IPS DF 6.9 (cell line): ENCODE data around the gene GALP.
"Not testable (repeated sequence)": the region's sequence is repeated elsewhere in the genome, so short reads cannot be mapped to it uniquely, and the experiment has no call there.

ENCODE experiments used
- DNase-seq: peaks from one replicate; pipeline ENCODE4 v3.0.0-alpha.2; 2013; ENCODE audit warnings: low read depth, low spot score
- H3K27ac ChIP-seq: one replicate; pipeline ENCODE4 v1.5.1; 2013; ENCODE audit warnings: low read length, control low read depth
- H3K27me3 ChIP-seq: 2 replicates; pipeline ENCODE4 v1.6.1; 2013; ENCODE audit warnings: mild to moderate bottlenecking, low read length; ENCODE audit not compliant: control insufficient read depth, insufficient read depth
- H3K36me3 ChIP-seq: 2 replicates; pipeline ENCODE4 v1.6.1; 2013; ENCODE audit warnings: low read length; ENCODE audit not compliant: control insufficient read depth, insufficient read depth
- H3K4me1 ChIP-seq: 2 replicates; pipeline ENCODE4 v1.6.1; 2013; ENCODE audit warnings: low read length; ENCODE audit not compliant: control insufficient read depth, insufficient read depth
- H3K4me3 ChIP-seq: 2 replicates; pipeline ENCODE4 v1.5.1; 2013; ENCODE audit warnings: mild to moderate bottlenecking, low read length
- H3K9me3 ChIP-seq: 2 replicates; pipeline ENCODE4 v1.6.1; 2013; ENCODE audit warnings: low read length, inconsistent platforms; ENCODE audit not compliant: control insufficient read depth, insufficient read depth
- WGBS: extraction: QIAGEN DNeasy Blood & Tissue Kit; methylation state at CpG from one replicate; pipeline ENCODE4 v1.1.7; 2013; ENCODE audit warnings: mixed read lengths, missing lambda C conversion rate; ENCODE audit not compliant: insufficient read length, insufficient coverage; 5-methylcytosine and 5-hydroxymethylcytosine counted together

GALP gene

GRCh38 chr19:56175861-56176307 is at the start of gene GALP:
Gene GALP, plus strand, starts transcription at chr19:56176008. Its CDS starts 1,101 bp downstream, at chr19:56177109.
- H3K27me3 ChIP-seq, H3K27ac ChIP-seq, H3K36me3 ChIP-seq, H3K4me1 ChIP-seq, DNase-seq, H3K4me3 ChIP-seq, H3K9me3 ChIP-seq: not testable (repeated sequence)
- no CpG with 5 or more reads among the region's 15 CpGs for WGBS

- Histone ChIP-seq H3K36me3 (no peaks in the 10 kb centered on the region), H3K4me3 (no peak overlapping the region), H3K4me1 (no peaks in the 10 kb centered on the region), H3K9me3 (no peaks in the 10 kb centered on the region), H3K27me3 (no peaks in the 10 kb centered on the region), H3K27ac (no peak overlapping the region)
- DNase-seq, result no peak
- WGBS, result no CpG with 5 or more reads among the region's 19 CpGs
Observed at GRCh38 chr19:56126983-56127780, 48.6 kb upstream of the GALP start.

DNA sequence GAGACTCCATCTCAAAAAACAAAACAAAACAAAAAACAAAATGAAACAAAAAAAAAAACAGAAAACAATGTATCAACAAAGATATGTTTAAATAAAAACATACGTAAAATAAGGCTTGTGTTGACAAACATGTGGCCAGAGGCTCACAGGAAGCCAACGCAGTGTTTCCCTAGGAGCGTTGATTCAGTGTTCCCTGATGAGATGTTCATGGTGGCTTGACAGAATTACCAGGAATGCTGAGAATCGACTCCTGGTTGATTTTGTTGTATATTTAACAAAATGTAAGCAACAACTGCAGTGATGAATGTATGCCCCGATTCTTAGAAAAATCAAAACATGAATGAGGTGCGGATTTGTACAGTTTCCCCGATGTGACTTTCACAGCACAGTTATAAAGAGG is 45.8 kb upstream of the GALP start:
- Histone ChIP-seq H3K27me3 (no peaks in the 10 kb centered on the region), H3K4me3 (no peak overlapping the region), H3K9me3 (no peaks in the 10 kb centered on the region), H3K36me3 (no peaks in the 10 kb centered on the region), H3K4me1 (no peaks in the 10 kb centered on the region; the same call in 1 of the 2 replicates), H3K27ac (no peak overlapping the region)
- DNase-seq, result no peak
- no CpG with 5 or more reads among the region's 7 CpGs for WGBS

DNA sequence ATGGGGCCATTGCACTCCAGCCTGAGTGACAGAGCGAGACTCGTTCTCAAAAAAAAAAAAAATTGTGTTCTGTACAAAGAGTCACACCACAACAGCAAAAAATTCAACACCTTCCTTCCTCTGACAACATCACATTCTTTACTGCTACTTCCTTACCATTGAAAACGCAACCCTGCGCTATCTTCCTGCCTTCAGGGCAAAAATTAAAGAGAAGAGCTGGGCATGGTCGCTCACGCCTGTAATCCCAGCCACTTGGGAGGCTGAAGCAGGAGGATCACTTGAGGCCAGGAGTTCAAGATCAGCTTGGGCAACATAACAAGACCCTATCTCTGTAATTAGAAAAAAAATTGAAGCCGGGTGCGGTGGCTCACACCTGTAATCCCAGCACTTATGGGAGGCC is 44.2 kb upstream of the GALP start:
- Histone ChIP-seq H3K36me3 (no peaks in the 10 kb centered on the region), H3K27ac (no peak overlapping the region), H3K4me1 (peaks cover 2% of the 10 kb centered on the region; the same call in 1 of the 2 replicates), H3K27me3 (no peaks in the 10 kb centered on the region), H3K4me3 (no peak overlapping the region), H3K9me3 (no peaks in the 10 kb centered on the region)
- WGBS, result no CpG with 5 or more reads among the region's 8 CpGs
- no peak for DNase-seq

DNA sequence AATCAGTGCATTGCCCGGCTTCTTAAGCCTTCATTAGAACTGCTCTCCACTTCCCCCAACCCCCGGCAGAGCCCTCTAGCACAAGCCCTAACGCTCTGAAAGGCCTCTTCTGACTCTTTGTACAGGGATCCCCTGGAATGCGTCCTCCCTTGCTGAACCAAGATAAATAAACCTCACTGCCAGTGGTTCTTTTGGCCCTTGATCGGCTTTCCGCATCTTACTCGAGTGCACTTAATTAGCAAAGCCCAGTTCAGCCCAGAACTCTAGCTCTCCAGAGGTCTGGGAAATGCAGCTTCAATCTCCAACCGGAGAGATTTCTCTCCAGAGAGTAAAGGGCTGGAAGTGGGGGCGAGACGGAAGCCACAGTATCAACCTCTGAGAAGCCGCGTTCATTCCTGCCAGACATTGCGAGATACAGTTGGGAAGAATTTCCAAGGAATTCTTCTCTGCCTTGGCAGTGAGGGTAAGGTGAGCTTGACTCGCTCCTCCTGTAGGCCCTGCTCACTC is 43.4 kb upstream of the GALP start:
- Histone ChIP-seq H3K4me3 (no peak overlapping the region), H3K27me3 (no peaks in the 10 kb centered on the region), H3K27ac (no peak overlapping the region), H3K9me3 (no peaks in the 10 kb centered on the region), H3K36me3 (no peaks in the 10 kb centered on the region), H3K4me1 (peaks cover 2% of the 10 kb centered on the region; the same call in 1 of the 2 replicates)
- no CpG with 5 or more reads among the region's 14 CpGs for WGBS
- DNase-seq, result no peak

GRCh38 chr19:56133858-56134653 is 41.8 kb upstream of the GALP start:
- Histone ChIP-seq H3K4me3 (no peak overlapping the region), H3K9me3 (no peaks in the 10 kb centered on the region), H3K27ac (no peak overlapping the region), H3K36me3 (no peaks in the 10 kb centered on the region), H3K4me1 (peaks cover 2% of the 10 kb centered on the region; the same call in 1 of the 2 replicates), H3K27me3 (no peaks in the 10 kb centered on the region)
- DNase-seq, result no peak
- WGBS, result no CpG with 5 or more reads among the region's 14 CpGs

DNA sequence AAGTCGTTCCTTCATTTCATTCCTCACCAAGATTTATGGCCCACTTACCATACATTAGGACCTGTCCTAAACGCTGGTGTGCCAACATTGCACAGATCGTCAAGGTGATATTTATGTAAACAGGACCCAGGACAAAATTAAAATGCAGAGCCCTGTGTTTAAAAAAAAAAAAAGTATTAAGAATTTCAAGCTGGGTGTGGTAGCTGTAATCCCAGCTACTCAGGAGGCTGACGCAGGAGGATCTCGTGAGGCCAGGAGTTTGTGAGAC is 41.2 kb upstream of the GALP start:
- no peak overlapping the region for H3K4me3 ChIP-seq
- DNase-seq, result no peak
- no peaks in the 10 kb centered on the region for H3K9me3 ChIP-seq
- no peak overlapping the region for H3K27ac ChIP-seq
- H3K27me3 ChIP-seq, result no peaks in the 10 kb centered on the region
- no CpG with 5 or more reads among the region's 5 CpGs for WGBS
- H3K4me1 ChIP-seq, result peaks cover 2% of the 10 kb centered on the region; the same call in 1 of the 2 replicates
- H3K36me3 ChIP-seq, result no peaks in the 10 kb centered on the region

DNA sequence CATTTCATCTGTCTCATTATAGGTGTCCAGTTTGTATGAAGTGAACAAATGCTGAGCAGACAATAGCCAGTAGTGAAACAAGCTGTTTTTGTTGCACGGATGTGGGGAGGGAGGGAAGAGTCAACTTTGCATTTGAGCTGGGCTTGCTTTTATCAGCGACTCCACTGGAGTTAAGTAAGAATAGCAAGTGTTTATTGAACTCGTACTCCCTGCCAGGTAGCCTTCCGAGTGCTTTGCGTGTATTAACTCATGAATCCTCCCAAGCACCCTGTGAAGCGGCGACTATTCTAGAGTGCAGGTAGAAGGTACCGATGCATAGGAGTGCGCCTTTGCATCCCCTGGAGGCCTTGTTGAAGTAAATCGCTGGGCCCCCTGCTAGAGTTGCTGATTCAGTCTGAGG is 39.4 kb upstream of the GALP start:
- Histone ChIP-seq H3K27me3 (no peaks in the 10 kb centered on the region), H3K9me3 (no peaks in the 10 kb centered on the region), H3K36me3 (no peaks in the 10 kb centered on the region), H3K4me1 (peaks cover 2% of the 10 kb centered on the region; the same call in 1 of the 2 replicates), H3K27ac (no peak overlapping the region), H3K4me3 (no peak overlapping the region)
- DNase-seq, result no peak
- WGBS, result no CpG with 5 or more reads among the region's 10 CpGs

GRCh38 chr19:56137405-56137804 is 38.4 kb upstream of the GALP start:
- Histone ChIP-seq H3K9me3 (no peaks in the 10 kb centered on the region), H3K4me3 (no peak overlapping the region), H3K4me1 (peaks cover 2% of the 10 kb centered on the region; the same call in 1 of the 2 replicates), H3K27ac (no peak overlapping the region), H3K36me3 (no peaks in the 10 kb centered on the region), H3K27me3 (no peaks in the 10 kb centered on the region)
- DNase-seq, result no peak
- no CpG with 5 or more reads among the region's 6 CpGs for WGBS

GRCh38 chr19:56138069-56138468 is 37.7 kb upstream of the GALP start:
- no CpG with 5 or more reads among the region's 3 CpGs for WGBS
- H3K36me3 ChIP-seq, result no peaks in the 10 kb centered on the region
- DNase-seq, result no peak
- no peak overlapping the region for H3K4me3 ChIP-seq
- H3K27me3 ChIP-seq, result no peaks in the 10 kb centered on the region
- no peaks in the 10 kb centered on the region for H3K9me3 ChIP-seq
- no peak overlapping the region for H3K27ac ChIP-seq
- H3K4me1 ChIP-seq, result peaks cover 2% of the 10 kb centered on the region; the same call in 1 of the 2 replicates
